HepG2 (cell line): ENCODE results near the gene H3-3A. TPM values are rescaled to one million over a fixed set of nuclear protein-coding genes. Genes with fewer than 3 reads are reported as not detected.

ENCODE experiments used
- ATAC-seq: fragments of 200-7000 bp; cut with Tn5 transposase; 3 replicates; pipeline ENCODE4 v1.9.1; 2020; ENCODE audit warnings: mild to moderate bottlenecking, moderate library complexity
- BruUV-seq: library from RNA; stranded (reverse); fragments of 400-500 nt; replicated peaks from 2 replicates; lab custom pipeline; 2021; lab: Mats Ljungman, UMichigan
- CTCF ChIA-PET: fragments of 300-600 bp; formaldehyde crosslinking; extraction: SDS; loops from one replicate; lab custom pipeline; 2021; ENCODE audit warnings: low total read pairs, inconsistent platforms, low intra/inter-chr PET ratio; lab: Yijun Ruan, JAX
- POLR2A ChIA-PET: fragments of 350-600 bp; sonication (Branson Sonifier 250); formaldehyde crosslinking; loops from one replicate; lab custom pipeline; 2020; ENCODE audit warnings: antibody characterized with exemption, inconsistent platforms; lab: Yijun Ruan, JAX
- DNase-seq: peaks from one replicate; pipeline ENCODE4 v3.0.0-alpha.2; 2015; ENCODE audit warnings: low spot score
- FAIRE-seq: peaks from 3 replicates; lab custom pipeline; 2011; peaks lifted over from hg19 to GRCh38; lab: Jason Lieb, UNC
- H2AFZ ChIP-seq: one replicate; pipeline ENCODE4 v1.6.1; 2011; ENCODE audit warnings: low read length, inconsistent platforms
- H3K27ac ChIP-seq: fragments of 300-600 bp; 3 replicates; pipeline ENCODE4 v1.8.0; 2011; ENCODE audit warnings: mixed run types, mild to moderate bottlenecking, mixed read lengths, low read length, inconsistent platforms; ENCODE audit not compliant: insufficient read depth; ENCODE audit errors: extremely low read length
- H3K27me3 ChIP-seq, 2 experiments: fragments of 200-600 bp in 1 of 2; 2 replicates in 1 of 2; 3 replicates in 1 of 2; pipeline versions ENCODE4 v1.6.0 to v1.8.0; 2011; ENCODE audit warnings: low read length in 2 of 2, mild to moderate bottlenecking in 2 of 2, moderate library complexity in 2 of 2, inconsistent platforms in 1 of 2; ENCODE audit not compliant: insufficient read depth in 2 of 2, control insufficient read depth in 1 of 2
- H3K36me3 ChIP-seq, 2 experiments: fragments of 200-600 bp in 1 of 2; replicated peaks in 1 of 2; 2 replicates in 1 of 2; 3 replicates in 1 of 2; pipeline versions ENCODE4 v1.5.1 to v1.8.0; 2011; ENCODE audit warnings: low read length in 2 of 2, inconsistent platforms in 1 of 2; ENCODE audit not compliant: insufficient read depth in 2 of 2, control insufficient read depth in 1 of 2
- H3K4me1 ChIP-seq: 2 replicates; pipeline ENCODE4 v1.5.1; 2012; ENCODE audit warnings: low read length, inconsistent platforms; ENCODE audit not compliant: insufficient read depth
- H3K4me2 ChIP-seq: 2 replicates; pipeline ENCODE4 v1.6.0; 2011; ENCODE audit warnings: low read depth, low read length, inconsistent platforms
- H3K4me3 ChIP-seq, 3 experiments: fragments of 200-600 bp in 1 of 3; sonication (generic), shearing (Covaris generic) in 1 of 3; replicated peaks in 1 of 3; 2 replicates each; pipeline ENCODE4 v1.5.1; 2011 to 2016; ENCODE audit warnings: low read length in 3 of 3, inconsistent platforms in 2 of 3, low read depth in 2 of 3, mild to moderate bottlenecking in 2 of 3, control low read depth in 1 of 3, mixed read lengths in 1 of 3; ENCODE audit not compliant: insufficient read depth in 1 of 3
- H3K79me2 ChIP-seq: one replicate; pipeline ENCODE4 v1.6.1; 2011; ENCODE audit warnings: low read length, inconsistent platforms; ENCODE audit not compliant: insufficient read depth
- H3K9ac ChIP-seq: 2 replicates; pipeline ENCODE4 v1.6.0; 2011; ENCODE audit warnings: mild to moderate bottlenecking, low read depth, low read length, inconsistent platforms; ENCODE audit not compliant: insufficient read depth
- H3K9me3 ChIP-seq: 2 replicates; pipeline ENCODE4 v1.5.1; 2012; ENCODE audit warnings: mild to moderate bottlenecking, low read length
- H4K20me1 ChIP-seq: 2 replicates; pipeline ENCODE4 v1.6.0; 2011; ENCODE audit warnings: inconsistent platforms, mild to moderate bottlenecking, low read length, moderate library complexity; ENCODE audit not compliant: insufficient read depth
- CCAR2 ChIP-seq: fragments of 200-400 bp; formaldehyde crosslinking; optimal IDR thresholded peaks from 2 replicates; pipeline ENCODE3; 2018; ENCODE audit warnings: low read depth, mild to moderate bottlenecking, low read length, moderate library complexity
- DNMT3B ChIP-seq: conservative IDR thresholded peaks from 2 replicates; pipeline ENCODE4 v1.6.1; 2016; ENCODE audit warnings: missing biosample characterization, control low read depth
- EEA1 ChIP-seq: sonication (generic); formaldehyde crosslinking; IDR thresholded peaks from 2 replicates; pipeline ENCODE4 v1.5.1; 2020; ENCODE audit warnings: mild to moderate bottlenecking, missing genetic modification reagents, borderline replicate concordance
- EP300 ChIP-seq, 3 experiments: sonication (generic) in 1 of 3; formaldehyde crosslinking in 1 of 3; IDR thresholded peaks; 2 replicates each; pipeline versions ENCODE4 v1.5.1 to v1.6.1; 2011 to 2020; ENCODE audit warnings: low read depth in 2 of 3, low read length in 2 of 3, borderline replicate concordance in 1 of 3, improper control_type of control experiment in 1 of 3, mild to moderate bottlenecking in 1 of 3, missing genetic modification reagents in 1 of 3, moderate library complexity in 1 of 3
- MED13 ChIP-seq: sonication (generic); formaldehyde crosslinking; IDR thresholded peaks from 2 replicates; pipeline ENCODE4 v1.5.0; 2020; ENCODE audit warnings: missing genetic modification reagents
- PAF1 ChIP-seq: IDR thresholded peaks from 2 replicates; pipeline ENCODE4 v1.6.1; 2016; ENCODE audit warnings: missing genetic modification reagents, missing compliant biosample characterization
- ZBTB33 ChIP-seq: sonication (generic); formaldehyde crosslinking; IDR thresholded peaks from 2 replicates; pipeline ENCODE4 v1.4.0; 2020; ENCODE audit warnings: missing genetic modification reagents
- ZC3H4 ChIP-seq: sonication (generic); formaldehyde crosslinking; IDR thresholded peaks from 2 replicates; pipeline ENCODE4 v1.4.0; 2020; ENCODE audit warnings: missing genetic modification reagents, borderline replicate concordance
- ZNF24 ChIP-seq: fragments of 450-650 bp; IDR thresholded peaks from 2 replicates; pipeline ENCODE4 v1.6.1; 2017; ENCODE audit warnings: antibody characterized with exemption, mild to moderate bottlenecking
- ZNF292 ChIP-seq: sonication (generic); formaldehyde crosslinking; IDR thresholded peaks from 2 replicates; pipeline ENCODE4 v1.8.1; 2022; ENCODE audit warnings: mild to moderate bottlenecking, low read depth, missing genetic modification reagents, borderline replicate concordance
- ZNF468 ChIP-seq: sonication (generic); formaldehyde crosslinking; IDR thresholded peaks from 2 replicates; pipeline ENCODE4 v1.8.0; 2022; ENCODE audit warnings: mild to moderate bottlenecking, moderate library complexity, missing genetic modification reagents
- ZNF788 ChIP-seq: sonication (generic); formaldehyde crosslinking; IDR thresholded peaks from 2 replicates; pipeline ENCODE4 v1.5.0; 2020; ENCODE audit warnings: mild to moderate bottlenecking, missing genetic modification reagents, borderline replicate concordance
- WGBS: methylation state at CpG from one replicate; pipeline ENCODE4 v1.1.6; 2017; ENCODE audit warnings: low lambda C conversion rate; 5-methylcytosine and 5-hydroxymethylcytosine counted together
- in situ Hi-C: cut with HindIII; loops from 2 replicates; pipeline ENCODE4 v1.10.0; 2017; ENCODE audit warnings: low pct_unique_long_range_greater_than_20kb; ENCODE audit not compliant: extremely low pct_ligation_motif_present
- intact Hi-C: fragments of 100-400 bp; cut with micrococcal nuclease; formaldehyde crosslinking; loops from one replicate; pipeline ENCODE4 v1.10.0; 2022; ENCODE audit not compliant: unreplicated experiment
- polyA plus RNA-seq, 8 experiments: library from polyadenylated mRNA; depleted of rRNA in 3 of 8; stranded (reverse) in 7 of 8; unstranded in 1 of 8; fragments of >200 nt; fragmentation: Illumina TruSeq in 4 of 8; extraction: Trizol in 4 of 8; gene quantifications; 2 replicates each; pipeline versions ENCODE4 v1.2.1 to v1.2.3, GENCODE V29; 2011 to 2016; ENCODE audit warnings: low read depth in 4 of 8, missing spikeins in 1 of 8, mixed read lengths in 1 of 8; ENCODE audit not compliant: insufficient read depth in 1 of 8
- total RNA-seq, 5 experiments: library from RNA; depleted of rRNA; stranded (reverse); fragments of >200 nt; fragmentation: Illumina TruSeq; extraction: Trizol; gene quantifications; 2 replicates each; pipeline ENCODE4 v1.2.3, GENCODE V29; 2016; ENCODE audit warnings: low read depth in 1 of 5
- TF ChIP-seq, protein P1 (sequence below): sonication (generic); formaldehyde crosslinking; IDR thresholded peaks from 2 replicates; pipeline ENCODE4 v1.4.0; 2020; ENCODE audit warnings: missing genetic modification reagents, mild to moderate bottlenecking, borderline replicate concordance
- TF ChIP-seq, protein P2 (sequence below): sonication (generic); formaldehyde crosslinking; IDR thresholded peaks from 2 replicates; pipeline ENCODE4 v1.4.0; 2020; ENCODE audit warnings: low read depth, mild to moderate bottlenecking, missing genetic modification reagents
- TF ChIP-seq, protein P3 (sequence below): sonication (generic); formaldehyde crosslinking; IDR thresholded peaks from 2 replicates; pipeline ENCODE4 v1.5.0; 2020; ENCODE audit warnings: mild to moderate bottlenecking, missing genetic modification reagents

H3-3A gene
- total and polyA plus RNA-seq, 2 of the 13 experiments (the other 11 are each of a cell fraction or from before 2014, with no cell fraction given), result 221 to 320 TPM

DNA sequence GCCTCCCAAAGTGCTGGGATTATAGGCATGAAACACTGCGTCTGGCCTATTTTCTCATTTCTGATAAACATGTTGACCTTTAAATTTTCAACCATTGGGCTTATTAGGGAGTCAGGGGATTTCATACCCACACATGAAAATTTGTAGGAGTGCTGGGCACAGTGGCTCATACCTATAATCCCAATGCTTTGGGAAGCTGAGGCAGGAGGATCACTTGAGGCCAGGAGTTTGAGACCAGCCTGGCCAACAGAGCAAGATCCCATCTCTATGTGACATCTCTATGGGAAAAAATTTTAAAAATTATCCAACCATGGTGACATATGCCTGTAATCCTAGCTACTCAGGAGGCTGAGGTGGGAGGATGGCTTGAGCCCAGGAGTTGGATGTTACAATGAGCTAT is 10.5 kb upstream of the H3-3A start:
- in situ Hi-C loops (no loop called here), intact Hi-C loops (no loop called here)
- peaks cover 7% of the 10 kb centered on the region for H3K4me1 ChIP-seq
- no TSS peak for BruUV-seq
- CTCF ChIA-PET, result no interaction called here
- ATAC-seq, result no peak
- H3K79me2 ChIP-seq, result no peaks in the 10 kb centered on the region
- H3K4me2 ChIP-seq, result no peak overlapping the region
- no peak for DNase-seq
- H3K9me3 ChIP-seq, result no peaks in the 10 kb centered on the region
- POLR2A ChIA-PET, result interaction anchor here (0.7 to 3.9 kb wide), 2 partner anchors 10 to 23 kb away, joined by 3 to 15 read pairs; partner anchors contain the start of gene H3-3A
- no peaks in the 10 kb centered on the region for H3K27me3 ChIP-seq
- H3K36me3 ChIP-seq, result no peaks in the 10 kb centered on the region
- no peak for TF ChIP-seq MED13 (CRISPR knock-in tag)
- no peak for TF ChIP-seq EEA1 (CRISPR knock-in tag)
- TF ChIP-seq, protein P1, sequence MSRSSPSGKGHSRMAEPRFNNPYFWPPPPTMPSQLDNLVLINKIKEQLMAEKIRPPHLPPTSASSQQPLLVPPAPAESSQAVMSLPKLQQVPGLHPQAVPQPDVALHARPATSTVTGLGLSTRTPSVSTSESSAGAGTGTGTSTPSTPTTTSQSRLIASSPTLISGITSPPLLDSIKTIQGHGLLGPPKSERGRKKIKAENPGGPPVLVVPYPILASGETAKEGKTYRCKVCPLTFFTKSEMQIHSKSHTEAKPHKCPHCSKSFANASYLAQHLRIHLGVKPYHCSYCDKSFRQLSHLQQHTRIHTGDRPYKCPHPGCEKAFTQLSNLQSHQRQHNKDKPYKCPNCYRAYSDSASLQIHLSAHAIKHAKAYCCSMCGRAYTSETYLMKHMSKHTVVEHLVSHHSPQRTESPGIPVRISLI (CRISPR knock-in tag), result no peak
- no peak for TF ChIP-seq ZBTB33 (CRISPR knock-in tag)
- TF ChIP-seq CCAR2, result no peak
- TF ChIP-seq PAF1, result no peak
- no peak for TF ChIP-seq ZNF788
- TF ChIP-seq, protein P2, sequence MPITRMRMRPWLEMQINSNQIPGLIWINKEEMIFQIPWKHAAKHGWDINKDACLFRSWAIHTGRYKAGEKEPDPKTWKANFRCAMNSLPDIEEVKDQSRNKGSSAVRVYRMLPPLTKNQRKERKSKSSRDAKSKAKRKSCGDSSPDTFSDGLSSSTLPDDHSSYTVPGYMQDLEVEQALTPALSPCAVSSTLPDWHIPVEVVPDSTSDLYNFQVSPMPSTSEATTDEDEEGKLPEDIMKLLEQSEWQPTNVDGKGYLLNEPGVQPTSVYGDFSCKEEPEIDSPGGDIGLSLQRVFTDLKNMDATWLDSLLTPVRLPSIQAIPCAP (CRISPR knock-in tag), result no peak
- TF ChIP-seq, protein P3, sequence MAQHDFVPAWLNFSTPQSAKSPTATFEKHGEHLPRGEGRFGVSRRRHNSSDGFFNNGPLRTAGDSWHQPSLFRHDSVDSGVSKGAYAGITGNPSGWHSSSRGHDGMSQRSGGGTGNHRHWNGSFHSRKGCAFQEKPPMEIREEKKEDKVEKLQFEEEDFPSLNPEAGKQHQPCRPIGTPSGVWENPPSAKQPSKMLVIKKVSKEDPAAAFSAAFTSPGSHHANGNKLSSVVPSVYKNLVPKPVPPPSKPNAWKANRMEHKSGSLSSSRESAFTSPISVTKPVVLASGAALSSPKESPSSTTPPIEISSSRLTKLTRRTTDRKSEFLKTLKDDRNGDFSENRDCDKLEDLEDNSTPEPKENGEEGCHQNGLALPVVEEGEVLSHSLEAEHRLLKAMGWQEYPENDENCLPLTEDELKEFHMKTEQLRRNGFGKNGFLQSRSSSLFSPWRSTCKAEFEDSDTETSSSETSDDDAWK (CRISPR knock-in tag), result no peak
- no peak for TF ChIP-seq ZNF24
- no peak for TF ChIP-seq EP300 (IDR thresholded peaks at IDR 0.05; ENCODE audit: low read depth in 2 of 2, low read length in 2 of 2)
- no peak for TF ChIP-seq EP300 (CRISPR knock-in tag; IDR thresholded peaks at IDR 0.05; ENCODE audit: borderline replicate concordance)
- TF ChIP-seq ZC3H4 (CRISPR knock-in tag), result no peak
- no peak for TF ChIP-seq ZNF292 (CRISPR knock-in tag)
- TF ChIP-seq DNMT3B, result no peak
- TF ChIP-seq ZNF468 (CRISPR knock-in tag), result no peak
- 88% methylated on average over 1 of the region's 1 CpG for WGBS
- no peak for FAIRE-seq
- H3K9ac ChIP-seq, result no peak overlapping the region
- no peak overlapping the region for H3K4me3 ChIP-seq
- H4K20me1 ChIP-seq, result no peaks in the 10 kb centered on the region
- no peak overlapping the region for H2AFZ ChIP-seq
- H3K27ac ChIP-seq, result no peak overlapping the region
